Endometrial microvascular endothelial cells (primary cell): ENCODE data around the gene CCDC88A. TPM values are rescaled to one million over a fixed set of nuclear protein-coding genes. Genes with fewer than 3 reads are reported as not detected.
"Not testable (repeated sequence)": the region's sequence is repeated elsewhere in the genome, so short reads cannot be mapped to it uniquely, and the experiment has no call there.

Experiments
- in situ Hi-C: cut with HindIII; loops from 2 replicates; pipeline ENCODE4 v1.10.0; 2017; ENCODE audit warnings: low sequenced_read_pairs, low pct_unique_long_range_greater_than_20kb; ENCODE audit errors: inconsistent ontology term
- total RNA-seq: library from RNA; depleted of rRNA; stranded (reverse); fragments of >200 nt; gene quantifications from one replicate; pipeline ENCODE4 v1.2.3, GENCODE V29; 2015; ENCODE audit errors: inconsistent ontology term

Gene CCDC88A, protein sequence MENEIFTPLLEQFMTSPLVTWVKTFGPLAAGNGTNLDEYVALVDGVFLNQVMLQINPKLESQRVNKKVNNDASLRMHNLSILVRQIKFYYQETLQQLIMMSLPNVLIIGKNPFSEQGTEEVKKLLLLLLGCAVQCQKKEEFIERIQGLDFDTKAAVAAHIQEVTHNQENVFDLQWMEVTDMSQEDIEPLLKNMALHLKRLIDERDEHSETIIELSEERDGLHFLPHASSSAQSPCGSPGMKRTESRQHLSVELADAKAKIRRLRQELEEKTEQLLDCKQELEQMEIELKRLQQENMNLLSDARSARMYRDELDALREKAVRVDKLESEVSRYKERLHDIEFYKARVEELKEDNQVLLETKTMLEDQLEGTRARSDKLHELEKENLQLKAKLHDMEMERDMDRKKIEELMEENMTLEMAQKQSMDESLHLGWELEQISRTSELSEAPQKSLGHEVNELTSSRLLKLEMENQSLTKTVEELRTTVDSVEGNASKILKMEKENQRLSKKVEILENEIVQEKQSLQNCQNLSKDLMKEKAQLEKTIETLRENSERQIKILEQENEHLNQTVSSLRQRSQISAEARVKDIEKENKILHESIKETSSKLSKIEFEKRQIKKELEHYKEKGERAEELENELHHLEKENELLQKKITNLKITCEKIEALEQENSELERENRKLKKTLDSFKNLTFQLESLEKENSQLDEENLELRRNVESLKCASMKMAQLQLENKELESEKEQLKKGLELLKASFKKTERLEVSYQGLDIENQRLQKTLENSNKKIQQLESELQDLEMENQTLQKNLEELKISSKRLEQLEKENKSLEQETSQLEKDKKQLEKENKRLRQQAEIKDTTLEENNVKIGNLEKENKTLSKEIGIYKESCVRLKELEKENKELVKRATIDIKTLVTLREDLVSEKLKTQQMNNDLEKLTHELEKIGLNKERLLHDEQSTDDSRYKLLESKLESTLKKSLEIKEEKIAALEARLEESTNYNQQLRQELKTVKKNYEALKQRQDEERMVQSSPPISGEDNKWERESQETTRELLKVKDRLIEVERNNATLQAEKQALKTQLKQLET (N-terminal part only)
- total RNA-seq, result 65.6 TPM

- in situ Hi-C loops, result no loop called here
Measured at GRCh38 chr2:55419679-55420438, at the start of gene CCDC88A. CCDC88A (minus strand) TSS chr2:55419856; CDS start chr2:55419079, 777 bp downstream.

GRCh38 chr2:55461679-55462078, 42.0 kb upstream of the CCDC88A start:
- in situ Hi-C loops, result no loop called here

GRCh38 chr2:55460562-55460961, 40.9 kb upstream of the CCDC88A start:
- in situ Hi-C loops, result no loop called here

DNA sequence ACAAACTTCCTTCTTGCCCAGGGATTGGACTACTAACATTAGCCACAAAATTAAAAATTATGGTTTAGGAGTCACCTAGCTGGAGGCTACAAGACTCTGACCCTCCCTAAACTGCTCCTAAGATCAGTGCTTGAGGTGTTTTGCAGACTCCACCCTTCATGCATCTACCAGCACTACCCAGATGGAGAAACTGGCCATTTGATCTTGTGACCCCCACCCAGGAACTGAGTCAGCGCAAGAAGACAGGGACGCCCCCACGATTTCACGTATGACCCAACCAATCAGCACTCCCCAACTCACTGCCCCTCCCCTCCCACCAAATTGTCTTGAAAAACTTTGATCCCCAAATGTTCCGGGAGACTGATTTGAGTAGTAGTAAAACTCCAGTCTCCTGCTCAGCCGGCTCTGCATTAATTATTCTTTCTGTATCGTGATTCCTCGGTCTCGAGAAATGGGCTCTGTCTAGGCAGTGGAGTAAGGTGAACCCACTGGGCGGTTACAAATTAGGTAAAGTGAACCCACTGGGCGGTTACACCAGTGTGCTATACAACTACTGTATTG, 40.1 kb upstream of the CCDC88A start:
- in situ Hi-C loops, result no loop called here

- in situ Hi-C loops, result no loop called here
Measured at GRCh38 chr2:55459279-55459678, 39.6 kb upstream of the CCDC88A start.

GRCh38 chr2:55454121-55454520, 34.5 kb upstream of the CCDC88A start:
- in situ Hi-C loops, result no loop called here

- in situ Hi-C loops, result no loop called here
Measured at GRCh38 chr2:55452879-55453278, 33.2 kb upstream of the CCDC88A start.

DNA sequence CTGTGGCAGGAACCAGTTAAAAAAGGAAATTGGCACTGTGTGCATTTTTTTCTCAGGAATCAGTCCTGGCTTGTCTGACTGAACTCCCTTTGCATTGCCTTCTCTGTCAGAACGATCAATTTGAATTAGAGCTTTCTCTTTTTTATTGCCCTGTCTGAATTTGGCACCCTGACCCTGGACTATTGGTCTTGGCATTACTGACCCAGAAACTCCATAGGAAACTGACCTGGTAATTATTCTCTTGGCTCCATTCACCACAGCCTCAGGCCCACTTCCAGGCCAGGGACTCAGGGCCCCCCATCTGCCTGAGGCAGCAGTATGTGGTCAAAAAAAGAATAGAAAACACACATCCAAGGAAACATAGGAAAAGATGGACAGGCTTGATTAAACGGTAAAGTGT, 32.0 kb upstream of the CCDC88A start:
- in situ Hi-C loops, result no loop called here

DNA sequence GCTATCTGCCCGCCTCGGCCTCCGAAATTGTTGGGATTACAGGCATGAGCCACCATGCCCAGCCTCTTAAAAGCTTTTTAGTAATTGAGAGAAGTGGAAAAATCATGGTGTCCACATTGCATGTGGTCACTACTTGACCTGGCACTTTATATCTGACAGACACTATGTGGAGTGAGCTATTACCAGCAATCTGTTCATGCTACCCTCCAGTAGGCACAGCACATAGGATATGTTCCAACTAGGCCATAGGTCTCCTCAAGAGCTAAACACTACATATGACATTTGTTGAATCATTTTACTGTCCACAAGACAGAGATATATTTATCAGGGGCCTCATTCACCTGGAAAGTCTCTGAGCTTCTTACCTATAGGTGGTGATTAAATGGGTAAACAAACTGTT, 30.4 kb upstream of the CCDC88A start:
- in situ Hi-C loops, result not testable (repeated sequence)

DNA sequence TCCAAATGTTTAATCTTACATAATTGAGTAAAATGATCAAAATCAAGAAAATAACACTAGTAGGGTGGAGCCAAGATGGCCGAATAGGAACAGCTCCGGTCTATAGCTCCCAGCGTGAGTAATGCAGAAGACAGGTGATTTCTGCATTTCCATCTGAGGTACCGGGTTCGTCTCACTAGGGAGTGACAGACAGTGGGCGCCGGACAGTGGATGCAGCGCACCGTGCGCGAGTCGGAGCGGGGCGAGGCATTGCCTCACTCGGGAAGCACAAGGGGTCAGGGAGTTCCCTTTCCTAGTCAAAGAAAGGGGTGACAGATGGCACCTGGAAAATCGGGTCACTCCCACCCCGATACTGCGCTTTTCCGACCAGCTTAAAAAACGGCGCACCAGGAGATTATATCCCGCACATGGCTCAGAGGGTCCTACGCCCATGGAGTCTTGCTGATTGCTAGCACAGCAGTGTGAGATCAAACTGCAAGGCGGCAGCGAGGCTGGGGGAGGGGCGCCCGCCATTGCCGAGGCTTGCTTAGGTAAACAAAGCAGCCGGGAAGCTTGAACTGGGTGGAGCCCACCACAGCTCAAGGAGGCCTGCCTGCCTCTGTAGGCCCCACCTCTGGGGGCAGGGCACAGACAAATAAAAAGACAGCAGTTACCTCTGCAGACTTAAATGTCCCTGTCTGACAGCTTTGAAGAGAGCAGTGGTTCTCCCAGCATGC, 22.5 kb upstream of the CCDC88A start:
- in situ Hi-C loops, result not testable (repeated sequence)

- in situ Hi-C loops, result no loop called here
Measured at GRCh38 chr2:55441280-55441892, 21.7 kb upstream of the CCDC88A start.

DNA sequence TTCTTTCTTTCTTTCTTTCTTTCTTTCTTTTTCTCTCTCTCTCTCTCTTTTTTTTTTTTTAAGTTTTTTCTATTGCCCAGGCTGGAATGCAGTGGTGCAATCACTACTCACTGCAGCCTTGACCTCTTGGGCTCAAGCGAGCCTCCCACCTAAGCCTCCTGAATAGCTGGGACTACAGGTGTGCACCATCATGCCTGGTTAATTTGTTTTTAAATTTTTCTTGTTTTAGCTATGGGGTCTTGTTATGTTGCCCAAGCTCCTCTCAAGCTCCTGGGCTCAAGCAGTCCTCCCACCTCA, 19.4 kb upstream of the CCDC88A start:
- in situ Hi-C loops, result no loop called here

- in situ Hi-C loops, result no loop called here
Measured at GRCh38 chr2:55438391-55439100, 18.9 kb upstream of the CCDC88A start.

DNA sequence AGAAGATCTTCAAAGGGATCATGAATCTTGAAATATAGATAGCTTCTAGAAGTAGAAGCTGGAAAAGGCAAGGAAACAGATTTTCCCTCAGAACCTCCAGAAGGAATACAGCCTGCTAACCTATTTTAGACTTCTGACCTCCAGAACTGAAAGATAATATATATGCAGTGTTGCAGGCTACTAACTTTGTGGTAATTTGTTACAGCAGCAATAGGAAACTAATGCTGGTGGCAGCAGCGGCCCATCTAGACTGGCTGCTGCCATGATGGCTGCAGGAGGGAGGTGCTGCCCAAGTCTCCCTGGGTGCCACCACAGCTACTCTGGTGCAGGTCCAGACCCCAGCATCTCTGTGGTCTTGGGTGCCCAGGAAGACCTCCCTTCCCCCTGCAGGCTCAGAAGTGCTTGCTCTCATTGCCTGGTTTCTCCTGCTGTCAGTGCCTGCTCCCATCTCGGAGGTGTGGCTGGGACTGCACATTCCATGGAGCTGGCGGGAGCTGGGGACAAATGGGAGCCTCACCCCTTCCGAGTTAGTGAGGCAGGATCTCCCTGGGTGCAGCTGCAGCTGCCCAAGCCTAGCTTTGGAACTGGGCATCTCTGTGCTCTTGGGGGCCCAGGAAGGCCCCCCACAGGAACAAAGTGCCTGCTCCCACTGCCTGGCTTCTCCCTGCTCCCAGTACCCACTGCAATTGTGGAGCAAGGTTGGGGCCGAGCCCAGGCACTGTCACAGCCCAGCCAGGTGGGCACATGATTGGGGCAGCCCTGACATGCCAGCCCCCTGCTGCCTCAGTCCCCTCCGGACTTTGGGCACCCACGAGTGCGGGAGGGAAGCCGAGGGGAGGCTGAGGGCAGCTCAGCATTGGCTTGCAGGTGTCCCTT, 18.1 kb upstream of the CCDC88A start:
- in situ Hi-C loops, result no loop called here

DNA sequence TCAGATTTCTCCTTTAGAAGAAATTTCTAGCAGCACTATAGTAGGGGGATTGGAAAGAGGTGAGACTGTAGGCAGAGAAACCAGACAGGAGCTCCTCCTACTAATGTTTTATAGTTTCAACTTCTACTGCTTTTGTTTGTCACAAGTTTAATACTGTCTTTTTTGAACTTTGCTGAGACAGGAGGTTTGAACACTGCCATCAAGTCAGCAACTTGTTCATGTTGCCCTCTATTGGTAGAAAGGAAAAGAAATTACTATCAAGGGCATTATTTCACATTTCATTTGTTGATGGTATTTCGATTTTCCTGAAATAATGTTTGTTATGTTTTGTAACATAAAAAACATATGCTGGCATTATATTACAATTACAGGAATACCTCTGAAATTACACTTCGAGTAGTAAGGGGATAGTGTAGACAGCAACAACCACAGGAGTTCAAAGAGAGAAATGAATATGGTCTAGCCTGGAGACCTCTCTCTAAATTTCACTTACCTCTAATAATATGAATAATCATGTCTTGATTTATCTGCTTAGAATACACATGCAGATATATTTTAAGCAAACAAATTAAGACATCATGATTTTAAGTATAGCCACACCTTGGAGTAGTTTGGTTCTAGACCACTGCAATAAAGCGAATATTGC, 12.4 kb upstream of the CCDC88A start:
- in situ Hi-C loops, result no loop called here
